GM12878 (cell line): ENCODE measurements around the gene CHCHD3. TPM values are rescaled to one million over a fixed set of nuclear protein-coding genes. Genes with fewer than 3 reads are reported as not detected.

ENCODE experiments used
- ATAC-seq: fragments of 200-7000 bp; cut with Tn5 transposase; 3 replicates; pipeline ENCODE4 v1.9.1; 2020; ENCODE audit warnings: mild to moderate bottlenecking, moderate library complexity
- BruUV-seq: library from RNA; stranded (reverse); fragments of 400-500 nt; replicated peaks from 2 replicates; lab custom pipeline; 2021; lab: Mats Ljungman, UMichigan
- CTCF ChIA-PET: fragments of 300-600 bp; sonication (Branson Sonifier 250); formaldehyde crosslinking; extraction: SDS; loops from one replicate; lab custom pipeline; 2021; ENCODE audit warnings: inconsistent platforms; lab: Yijun Ruan, JAX
- POLR2A ChIA-PET: fragments of 350-600 bp; formaldehyde crosslinking; extraction: SDS; loops from one replicate; lab custom pipeline; 2021; ENCODE audit warnings: inconsistent platforms; lab: Charles Lee
- RAD21 ChIA-PET: fragments of 300-600 bp; sonication (Branson Sonifier 250); formaldehyde crosslinking; loops from one replicate; lab custom pipeline; 2023; ENCODE audit warnings: antibody characterized with exemption; ENCODE audit not compliant: unreplicated experiment; lab: Charles Lee
- SMC1A ChIA-PET: fragments of 300-600 bp; sonication (Branson Sonifier 250); formaldehyde crosslinking; loops from one replicate; lab custom pipeline; 2023; ENCODE audit not compliant: unreplicated experiment, uncharacterized antibody; lab: Charles Lee
- DNase-seq: peaks from one replicate; pipeline ENCODE4 v3.0.0-alpha.2; 2011; ENCODE audit warnings: low read depth, low spot score
- FAIRE-seq: peaks from 3 replicates; lab custom pipeline; 2011; peaks lifted over from hg19 to GRCh38; lab: Jason Lieb, UNC
- H2AFZ ChIP-seq: 2 replicates; pipeline ENCODE4 v1.6.0; 2011; ENCODE audit warnings: low read depth, low read length, control low read depth; ENCODE audit not compliant: control insufficient read depth
- H3K27ac ChIP-seq: 2 replicates; pipeline ENCODE4 v1.5.1; 2011; ENCODE audit warnings: control low read depth; ENCODE audit not compliant: control insufficient read depth, insufficient read depth
- H3K27me3 ChIP-seq, 2 experiments: replicated peaks in 1 of 2; 2 replicates each; pipeline versions ENCODE4 v1.6.0 to v1.6.1; 2011; ENCODE audit warnings: low read length in 1 of 2; ENCODE audit not compliant: control insufficient read depth in 2 of 2, insufficient read depth in 2 of 2
- H3K36me3 ChIP-seq, 2 experiments: 2 replicates each; pipeline ENCODE4 v1.5.1; 2011; ENCODE audit warnings: low read length in 1 of 2; ENCODE audit not compliant: control insufficient read depth in 2 of 2, insufficient read depth in 2 of 2
- H3K4me1 ChIP-seq: 2 replicates; pipeline ENCODE4 v1.6.1; 2011; ENCODE audit warnings: mild to moderate bottlenecking, low read length, moderate library complexity, mixed read lengths; ENCODE audit not compliant: control insufficient read depth, insufficient read depth
- H3K4me2 ChIP-seq: 2 replicates; pipeline ENCODE4 v1.6.0; 2011; ENCODE audit warnings: control low read depth; ENCODE audit not compliant: control insufficient read depth, insufficient read depth
- H3K4me3 ChIP-seq: fragments of 200-600 bp; sonication (generic); 2 replicates; pipeline ENCODE4 v1.5.1; 2016
- H3K79me2 ChIP-seq: 2 replicates; pipeline ENCODE4 v1.6.0; 2011; ENCODE audit warnings: low read length; ENCODE audit not compliant: control insufficient read depth, insufficient read depth
- H3K9ac ChIP-seq: 2 replicates; pipeline ENCODE4 v1.8.0; 2011; ENCODE audit warnings: low read length, control low read depth, mixed read lengths; ENCODE audit not compliant: control insufficient read depth, insufficient read depth
- H3K9me3 ChIP-seq: replicated peaks from 3 replicates; pipeline ENCODE4 v1.5.1; 2011; ENCODE audit warnings: mild to moderate bottlenecking, low read length; ENCODE audit not compliant: control insufficient read depth, insufficient read depth
- H4K20me1 ChIP-seq: 2 replicates; pipeline ENCODE4 v1.6.0; 2011; ENCODE audit not compliant: control insufficient read depth, insufficient read depth
- CBX5 ChIP-seq: sonication (generic); IDR thresholded peaks from 2 replicates; pipeline ENCODE4 v1.6.1; 2016; ENCODE audit warnings: low read depth, moderate library complexity, mild to moderate bottlenecking, inconsistent platforms
- CHD2 ChIP-seq: IDR thresholded peaks from 2 replicates; pipeline ENCODE4 v1.6.1; 2011; ENCODE audit warnings: low read depth, low read length, improper control_type of control experiment, borderline replicate concordance
- DPF2 ChIP-seq: fragments of 450-650 bp; IDR thresholded peaks from 2 replicates; pipeline ENCODE4 v1.6.1; 2017; ENCODE audit warnings: mild to moderate bottlenecking
- EZH2 ChIP-seq: IDR thresholded peaks from 2 replicates; pipeline ENCODE4 v1.6.1; 2012; ENCODE audit warnings: low read depth, mild to moderate bottlenecking, control low read depth, inconsistent platforms, low read length, borderline replicate concordance; ENCODE audit not compliant: control insufficient read depth
- FOS ChIP-seq: IDR thresholded peaks from 3 replicates; pipeline ENCODE4 v1.6.1; 2011; ENCODE audit warnings: borderline replicate concordance; ENCODE audit not compliant: insufficient read length; ENCODE audit errors: extremely low read depth
- MYB ChIP-seq: fragments of 150-350 bp; IDR thresholded peaks from 2 replicates; pipeline ENCODE4 v1.6.1; 2014; ENCODE audit warnings: mild to moderate bottlenecking, low read depth, low read length, borderline replicate concordance
- NFYB ChIP-seq: IDR thresholded peaks from 2 replicates; pipeline ENCODE4 v1.6.1; 2011; ENCODE audit warnings: low read depth, mild to moderate bottlenecking, low read length, improper control_type of control experiment, moderate library complexity; ENCODE audit not compliant: insufficient read depth
- POLR2A ChIP-seq: IDR thresholded peaks from 2 replicates; pipeline ENCODE4 v1.6.1; 2011; ENCODE audit warnings: low read depth, mild to moderate bottlenecking, low read length
- RELA ChIP-seq: fragments of 450-650 bp; IDR thresholded peaks from 2 replicates; pipeline ENCODE4 v1.8.0; 2014; ENCODE audit warnings: borderline replicate concordance; ENCODE audit not compliant: partially characterized antibody
- SPI1 ChIP-seq: IDR thresholded peaks from 2 replicates; pipeline ENCODE4 v1.6.1; 2011; ENCODE audit warnings: low read depth, mild to moderate bottlenecking, low read length, moderate library complexity, borderline replicate concordance; ENCODE audit not compliant: insufficient read depth
- SRF ChIP-seq, 2 experiments: IDR thresholded peaks; 2 replicates each; pipeline ENCODE4 v1.6.1; 2011; ENCODE audit warnings: low read depth in 2 of 2, low read length in 2 of 2, mild to moderate bottlenecking in 1 of 2, moderate library complexity in 1 of 2
- STAT3 ChIP-seq: IDR thresholded peaks from 2 replicates; pipeline ENCODE4 v1.6.1; 2011; ENCODE audit warnings: low read depth, low read length, improper control_type of control experiment
- ZSCAN29 ChIP-seq: fragments of 450-650 bp; IDR thresholded peaks from 2 replicates; pipeline ENCODE4 v1.6.1; 2017; ENCODE audit warnings: mild to moderate bottlenecking, moderate library complexity
- WGBS: methylation state at CpG from one replicate; pipeline ENCODE4 v1.1.6; 2016; ENCODE audit warnings: low lambda C conversion rate; ENCODE audit not compliant: insufficient replicate concordance, insufficient coverage; ENCODE audit errors: missing lambda C conversion rate; 5-methylcytosine and 5-hydroxymethylcytosine counted together
- in situ Hi-C: fragments of 300-500 bp; cut with MboI; formaldehyde crosslinking; loops from 9 replicates; pipeline ENCODE4 v1.14.3; 2018; ENCODE audit warnings: mixed read lengths
- intact Hi-C: fragments of 100-400 bp; cut with micrococcal nuclease; formaldehyde crosslinking; loops from one replicate; pipeline ENCODE4 v1.14.2; 2022; ENCODE audit not compliant: unreplicated experiment
- polyA plus RNA-seq, 11 experiments: library from polyadenylated mRNA; depleted of rRNA in 4 of 11; unstranded in 6 of 11; stranded (reverse) in 5 of 11; fragments of >200 nt; fragmentation: Nextera tagmentation in 4 of 11; fragmentation: Illumina TruSeq in 1 of 11; extraction: Ambion mirVana in 4 of 11; extraction: Trizol in 1 of 11; gene quantifications; 1 replicate in 1 of 11; 2 replicates in 10 of 11; pipeline versions ENCODE4 v1.2.1 to v1.2.3, GENCODE V29; 2011 to 2016; ENCODE audit warnings: inconsistent platforms in 2 of 11, missing spikeins in 2 of 11, low read depth in 1 of 11
- total RNA-seq, 4 experiments: library from RNA; depleted of rRNA in 3 of 4; stranded (reverse); fragments of >200 nt in 3 of 4; fragmentation: Illumina TruSeq in 1 of 4; extraction: Trizol in 1 of 4; gene quantifications; 2 replicates each; pipeline versions ENCODE4 v1.2.1 to v1.2.3, GENCODE V29; 2013 to 2021
- TF ChIP-seq, protein P1 (sequence below): IDR thresholded peaks from 2 replicates; pipeline ENCODE4 v1.6.1; 2011; ENCODE audit warnings: low read depth, mild to moderate bottlenecking, low read length, moderate library complexity, borderline replicate concordance; ENCODE audit errors: extremely low read depth
- TF ChIP-seq, protein P2 (sequence below): fragments of 450-650 bp; IDR thresholded peaks from 2 replicates; pipeline ENCODE4 v1.6.1; 2018; ENCODE audit warnings: borderline replicate concordance, mild to moderate bottlenecking; ENCODE audit not compliant: partially characterized antibody
- TF ChIP-seq, protein P3 (sequence below): IDR thresholded peaks from 2 replicates; pipeline ENCODE4 v1.6.1; 2012; ENCODE audit warnings: low read length, inconsistent platforms

CHCHD3 gene
- total and polyA plus RNA-seq, 10 of the 15 experiments (the other 5 are each of a cell fraction or from before 2014, with no cell fraction given), result 38.3 to 178 (median 96.2) TPM

DNA sequence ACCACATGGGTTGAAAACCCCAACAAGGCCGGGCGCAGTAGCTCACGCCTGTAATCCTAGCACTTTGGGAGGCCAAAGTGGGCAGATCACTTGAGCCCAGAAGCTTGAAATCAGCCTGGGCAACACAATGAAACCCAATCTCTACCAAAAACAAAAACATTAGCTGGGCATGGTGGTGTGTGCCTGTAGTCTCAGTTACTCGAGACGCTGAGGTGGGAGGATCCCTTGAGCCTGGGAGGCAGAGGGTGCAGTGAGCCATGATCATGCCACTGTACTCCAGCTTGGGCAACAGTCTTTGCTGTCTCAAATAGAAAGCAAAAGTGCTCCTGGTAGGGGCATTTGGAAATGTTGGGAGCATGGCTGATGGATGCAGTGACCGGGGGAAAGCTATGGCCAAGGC is 296.0 kb downstream of the CHCHD3 start:
- no peaks in the 10 kb centered on the region for H3K4me1 ChIP-seq
- no peaks in the 10 kb centered on the region for H3K9me3 ChIP-seq
- H3K27ac ChIP-seq, result no peak overlapping the region
- no peak overlapping the region for H2AFZ ChIP-seq
- ATAC-seq (no peak), DNase-seq (no peak), FAIRE-seq (no peak)
- 98% methylated on average over 6 of the region's 6 CpGs for WGBS
- no peak overlapping the region for H3K4me3 ChIP-seq
- ChIA-PET POLR2A (no interaction called here), CTCF (no interaction called here), RAD21 (no interaction called here), SMC1A (interaction anchor here (0.9 kb wide), 1 partner anchor 12 kb away, joined by 4 read pairs; no protein-coding TSS in a partner anchor)
- no peak overlapping the region for H3K9ac ChIP-seq
- TF ChIP-seq POLR2A (no peak), RELA (no peak), NFYB (no peak), EZH2 (no peak), FOS (no peak), ZSCAN29 (no peak), STAT3 (no peak), MYB (no peak), CHD2 (no peak), CBX5 (no peak), SRF (IDR thresholded peaks at IDR 0.05; ENCODE audit: low read depth in 2 of 2, low read length in 2 of 2) (no peak), SPI1 (no peak), DPF2 (no peak)
- TF ChIP-seq, protein P1, sequence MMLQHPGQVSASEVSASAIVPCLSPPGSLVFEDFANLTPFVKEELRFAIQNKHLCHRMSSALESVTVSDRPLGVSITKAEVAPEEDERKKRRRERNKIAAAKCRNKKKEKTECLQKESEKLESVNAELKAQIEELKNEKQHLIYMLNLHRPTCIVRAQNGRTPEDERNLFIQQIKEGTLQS, result no peak
- TF ChIP-seq, protein P2, sequence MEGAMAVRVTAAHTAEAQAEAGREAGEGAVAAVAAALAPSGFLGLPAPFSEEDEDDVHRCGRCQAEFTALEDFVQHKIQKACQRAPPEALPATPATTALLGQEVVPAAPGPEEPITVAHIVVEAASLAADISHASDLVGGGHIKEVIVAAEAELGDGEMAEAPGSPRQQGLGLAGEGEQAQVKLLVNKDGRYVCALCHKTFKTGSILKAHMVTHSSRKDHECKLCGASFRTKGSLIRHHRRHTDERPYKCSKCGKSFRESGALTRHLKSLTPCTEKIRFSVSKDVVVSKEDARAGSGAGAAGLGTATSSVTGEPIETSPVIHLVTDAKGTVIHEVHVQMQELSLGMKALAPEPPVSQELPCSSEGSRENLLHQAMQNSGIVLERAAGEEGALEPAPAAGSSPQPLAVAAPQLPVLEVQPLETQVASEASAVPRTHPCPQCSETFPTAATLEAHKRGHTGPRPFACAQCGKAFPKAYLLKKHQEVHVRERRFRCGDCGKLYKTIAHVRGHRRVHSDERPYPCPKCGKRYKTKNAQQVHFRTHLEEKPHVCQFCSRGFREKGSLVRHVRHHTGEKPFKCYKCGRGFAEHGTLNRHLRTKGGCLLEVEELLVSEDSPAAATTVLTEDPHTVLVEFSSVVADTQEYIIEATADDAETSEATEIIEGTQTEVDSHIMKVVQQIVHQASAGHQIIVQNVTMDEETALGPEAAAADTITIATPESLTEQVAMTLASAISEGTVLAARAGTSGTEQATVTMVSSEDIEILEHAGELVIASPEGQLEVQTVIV, result no peak
- TF ChIP-seq, protein P3, sequence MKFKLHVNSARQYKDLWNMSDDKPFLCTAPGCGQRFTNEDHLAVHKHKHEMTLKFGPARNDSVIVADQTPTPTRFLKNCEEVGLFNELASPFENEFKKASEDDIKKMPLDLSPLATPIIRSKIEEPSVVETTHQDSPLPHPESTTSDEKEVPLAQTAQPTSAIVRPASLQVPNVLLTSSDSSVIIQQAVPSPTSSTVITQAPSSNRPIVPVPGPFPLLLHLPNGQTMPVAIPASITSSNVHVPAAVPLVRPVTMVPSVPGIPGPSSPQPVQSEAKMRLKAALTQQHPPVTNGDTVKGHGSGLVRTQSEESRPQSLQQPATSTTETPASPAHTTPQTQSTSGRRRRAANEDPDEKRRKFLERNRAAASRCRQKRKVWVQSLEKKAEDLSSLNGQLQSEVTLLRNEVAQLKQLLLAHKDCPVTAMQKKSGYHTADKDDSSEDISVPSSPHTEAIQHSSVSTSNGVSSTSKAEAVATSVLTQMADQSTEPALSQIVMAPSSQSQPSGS, result no peak
- no peak overlapping the region for H3K4me2 ChIP-seq
- intact Hi-C loops, result no loop called here
- no peaks in the 10 kb centered on the region for H4K20me1 ChIP-seq
- no TSS peak for BruUV-seq
- H3K79me2 ChIP-seq, result no peaks in the 10 kb centered on the region
- in situ Hi-C loops, result no loop called here
- no peaks in the 10 kb centered on the region for H3K27me3 ChIP-seq
- H3K36me3 ChIP-seq, result no peaks in the 10 kb centered on the region; a peak in 2 of 4 replicates
